Ishikawa (cell line): Measurements from ENCODE around the gene SNRPB.

Experiments used
- CEBPB ChIP-seq: IDR thresholded peaks from 2 replicates; pipeline ENCODE4 v1.6.1; 2012
- CREB1 ChIP-seq: IDR thresholded peaks from 2 replicates; pipeline ENCODE4 v1.6.1; 2012; ENCODE audit warnings: low read depth
- EGR1 ChIP-seq: IDR thresholded peaks from 2 replicates; pipeline ENCODE4 v1.6.1; 2012
- MAX ChIP-seq: IDR thresholded peaks from 2 replicates; pipeline ENCODE4 v1.6.1; 2012
- RAD21 ChIP-seq: IDR thresholded peaks from 2 replicates; pipeline ENCODE4 v1.6.1; 2012; ENCODE audit warnings: low read depth
- TAF1 ChIP-seq: IDR thresholded peaks from 2 replicates; pipeline ENCODE4 v1.6.1; 2012; ENCODE audit warnings: low read depth, mild to moderate bottlenecking
- YY1 ChIP-seq: IDR thresholded peaks from 2 replicates; pipeline ENCODE4 v1.6.1; 2012; ENCODE audit warnings: low read depth
- TF ChIP-seq, protein P1 (sequence below): IDR thresholded peaks from 2 replicates; pipeline ENCODE4 v1.6.1; 2012; ENCODE audit warnings: low read depth, mild to moderate bottlenecking

- TF ChIP-seq YY1 (no peak), TAF1 (no peak), CEBPB (no peak), RAD21 (no peak), EGR1 (no peak), CREB1 (no peak), MAX (no peak)
- TF ChIP-seq, protein P1, sequence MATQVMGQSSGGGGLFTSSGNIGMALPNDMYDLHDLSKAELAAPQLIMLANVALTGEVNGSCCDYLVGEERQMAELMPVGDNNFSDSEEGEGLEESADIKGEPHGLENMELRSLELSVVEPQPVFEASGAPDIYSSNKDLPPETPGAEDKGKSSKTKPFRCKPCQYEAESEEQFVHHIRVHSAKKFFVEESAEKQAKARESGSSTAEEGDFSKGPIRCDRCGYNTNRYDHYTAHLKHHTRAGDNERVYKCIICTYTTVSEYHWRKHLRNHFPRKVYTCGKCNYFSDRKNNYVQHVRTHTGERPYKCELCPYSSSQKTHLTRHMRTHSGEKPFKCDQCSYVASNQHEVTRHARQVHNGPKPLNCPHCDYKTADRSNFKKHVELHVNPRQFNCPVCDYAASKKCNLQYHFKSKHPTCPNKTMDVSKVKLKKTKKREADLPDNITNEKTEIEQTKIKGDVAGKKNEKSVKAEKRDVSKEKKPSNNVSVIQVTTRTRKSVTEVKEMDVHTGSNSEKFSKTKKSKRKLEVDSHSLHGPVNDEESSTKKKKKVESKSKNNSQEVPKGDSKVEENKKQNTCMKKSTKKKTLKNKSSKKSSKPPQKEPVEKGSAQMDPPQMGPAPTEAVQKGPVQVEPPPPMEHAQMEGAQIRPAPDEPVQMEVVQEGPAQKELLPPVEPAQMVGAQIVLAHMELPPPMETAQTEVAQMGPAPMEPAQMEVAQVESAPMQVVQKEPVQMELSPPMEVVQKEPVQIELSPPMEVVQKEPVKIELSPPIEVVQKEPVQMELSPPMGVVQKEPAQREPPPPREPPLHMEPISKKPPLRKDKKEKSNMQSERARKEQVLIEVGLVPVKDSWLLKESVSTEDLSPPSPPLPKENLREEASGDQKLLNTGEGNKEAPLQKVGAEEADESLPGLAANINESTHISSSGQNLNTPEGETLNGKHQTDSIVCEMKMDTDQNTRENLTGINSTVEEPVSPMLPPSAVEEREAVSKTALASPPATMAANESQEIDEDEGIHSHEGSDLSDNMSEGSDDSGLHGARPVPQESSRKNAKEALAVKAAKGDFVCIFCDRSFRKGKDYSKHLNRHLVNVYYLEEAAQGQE, result no peak
Observed at GRCh38 chr20:2507464-2507863, 36.9 kb upstream of the SNRPB start.
